Omental fat pad (tissue), 4 donors: ENCODE results near the gene DEDD2. TPM values are rescaled to one million over a fixed set of nuclear protein-coding genes. Genes with fewer than 3 reads are reported as not detected.

Source experiments
- ATAC-seq: fragments of 150-250 bp; one replicate; pipeline ENCODE4 v1.9.1; 2016; ENCODE audit warnings: mild to moderate bottlenecking, moderate library complexity; ENCODE audit not compliant: low FRiP score
- DNase-seq: peaks from one replicate; pipeline ENCODE4 v3.0.0-alpha.2; 2019; ENCODE audit warnings: low spot score
- CTCF ChIP-seq, 3 donors: fragments of 450-650 bp; IDR thresholded peaks; one replicate each; pipeline ENCODE4 v1.5.1; 2016 to 2017; ENCODE audit warnings: antibody characterized with exemption in 3 of 3, mild to moderate bottlenecking in 3 of 3, moderate library complexity in 2 of 3
- total RNA-seq, 4 donors: library from RNA; depleted of rRNA; stranded (reverse); fragments of >200 nt; gene quantifications; one replicate each; pipeline ENCODE4 v1.1.0, GENCODE V29; 2016

The DEDD2 gene
- total RNA-seq, 4 donors from 2014 or later, result 22.0 to 59.3 (median 29.9) TPM

DNA sequence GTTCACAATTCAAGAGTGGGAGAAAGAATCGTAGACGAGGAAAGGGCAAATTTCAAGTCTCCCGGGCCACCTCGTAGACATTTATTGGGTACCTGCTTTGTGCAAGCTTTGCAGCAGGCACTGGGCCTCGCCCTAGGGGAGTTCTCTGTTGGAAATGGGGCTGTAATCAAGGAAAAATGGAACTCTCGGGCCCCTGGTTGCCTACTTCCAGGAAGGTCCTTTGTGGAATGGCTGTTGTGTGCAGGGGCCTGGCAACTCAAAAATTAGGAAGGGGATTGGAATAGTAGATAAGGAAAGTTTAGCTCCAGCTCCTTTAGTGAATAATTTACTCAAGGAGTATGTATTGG lies 3.2 kb upstream of the DEDD2 start:
- no peak for DNase-seq
- no peak for ATAC-seq
- no peak for TF ChIP-seq CTCF (IDR thresholded peaks at IDR 0.05)

GRCh38 chr19:42219812-42220750 lies 2.6 kb upstream of the DEDD2 start, which contains the start of gene ZNF526:
TSS of gene ZNF526 (plus strand) at chr19:42220312. CDS start at chr19:42224404, 4,092 bp downstream.
- peak; percentile 91 for ATAC-seq
- TF ChIP-seq CTCF (IDR thresholded peaks at IDR 0.05), result no peak

DNA sequence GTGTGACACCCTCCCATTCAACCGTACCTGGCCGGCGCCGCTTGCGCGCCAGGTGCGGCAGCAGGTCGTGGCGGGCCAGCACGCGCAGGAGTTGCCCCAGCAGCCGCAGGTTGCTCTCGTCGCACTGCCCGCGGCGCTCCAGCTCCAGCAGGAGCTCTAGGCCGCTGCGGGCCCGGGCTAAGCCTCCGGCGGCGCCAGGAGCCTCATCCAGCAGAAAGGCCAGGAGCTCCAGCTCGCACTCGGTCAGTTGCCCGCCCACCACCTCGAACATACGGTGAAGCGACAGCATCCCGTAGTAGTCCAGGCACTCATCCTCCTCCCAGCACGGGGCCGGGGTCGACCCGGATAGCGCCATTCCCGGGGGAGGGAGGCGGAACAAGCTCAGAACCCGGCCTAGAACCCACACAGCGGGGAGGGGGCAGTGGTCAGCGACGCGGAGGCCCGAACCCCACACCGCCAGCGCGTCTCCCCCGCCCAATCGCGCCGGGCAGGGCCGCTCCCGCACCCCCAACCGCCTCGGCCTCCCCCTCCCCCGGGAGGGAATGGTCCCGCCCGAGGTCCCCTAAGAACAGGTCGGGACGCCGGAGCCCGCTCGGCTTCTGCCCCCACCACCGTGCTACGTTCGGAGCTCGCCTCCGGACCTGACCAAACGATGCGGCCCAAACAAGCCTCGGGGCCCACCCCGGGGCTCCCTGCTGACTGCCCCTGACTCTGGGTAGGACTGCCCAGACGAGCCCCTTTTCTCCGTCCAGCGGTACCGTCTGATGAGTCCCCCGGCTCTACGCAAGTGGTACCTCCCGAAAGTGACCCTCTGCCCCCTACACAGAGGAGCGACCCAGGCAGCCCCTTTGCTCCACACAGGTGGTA lies 591 bp downstream of the DEDD2 start:
- ATAC-seq (peak; percentile 1), DNase-seq (no peak)
- TF ChIP-seq CTCF (IDR thresholded peaks at IDR 0.05), result no peak

More at GRCh38 chr19:42219812-42220750, 2.6 kb upstream of the DEDD2 start, which contains the start of gene ZNF526:
- DNase-seq, result peak; percentile 83

DNA sequence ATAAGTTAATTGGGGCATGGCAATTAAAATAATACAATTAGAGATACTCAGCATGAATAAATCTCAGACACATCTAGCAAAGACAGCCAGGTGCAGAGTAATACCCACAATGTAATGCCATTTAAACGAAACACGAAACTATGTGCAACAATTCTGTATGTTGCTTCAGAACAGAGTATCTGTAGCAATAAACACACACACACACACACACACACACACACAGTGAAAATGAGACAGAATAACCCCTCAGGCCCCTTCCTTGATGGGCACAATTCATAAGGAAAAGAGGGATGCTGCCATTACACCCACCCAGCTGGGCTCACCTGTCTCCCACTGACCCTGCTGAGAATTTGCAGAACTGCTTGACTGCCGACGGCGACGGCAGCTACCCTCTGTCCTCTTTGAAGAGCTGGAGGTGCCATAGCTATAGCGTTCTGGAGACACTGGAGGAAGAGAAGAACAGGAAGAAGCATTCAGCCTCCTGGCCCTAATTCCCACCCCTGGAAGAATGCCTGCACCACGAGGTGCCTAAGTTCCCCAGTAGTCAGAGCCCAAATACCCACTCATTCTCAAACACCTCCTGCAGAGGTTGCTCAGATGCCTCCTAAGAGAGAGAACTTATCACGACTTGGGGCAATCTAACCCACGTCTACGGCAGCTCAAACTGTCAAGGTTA lies 2.5 kb downstream of the DEDD2 start:
- DNase-seq (no peak), ATAC-seq (no peak)
- TF ChIP-seq CTCF (IDR thresholded peaks at IDR 0.05), result no peak

DNA sequence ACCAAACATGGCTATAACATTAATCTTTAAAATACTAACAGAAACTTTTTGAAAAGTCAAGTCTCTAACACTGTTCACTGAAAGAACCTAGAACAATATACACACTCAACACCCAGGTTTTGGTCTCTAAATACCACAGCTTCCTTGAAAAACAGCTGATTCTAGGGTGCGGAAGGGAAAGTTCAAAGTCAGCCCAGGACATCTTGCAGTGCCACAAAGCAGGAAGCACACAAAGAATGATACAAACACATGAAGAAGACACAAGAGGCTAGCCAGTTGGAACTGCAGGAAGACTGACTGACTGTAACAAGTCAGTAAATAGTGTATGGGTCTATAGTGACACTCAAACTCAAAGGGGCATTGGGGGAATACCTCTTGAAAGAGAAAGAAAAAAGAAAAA lies 4.6 kb downstream of the DEDD2 start:
- no peak for DNase-seq
- no peak for ATAC-seq
- TF ChIP-seq CTCF (IDR thresholded peaks at IDR 0.05), result no peak

DNA sequence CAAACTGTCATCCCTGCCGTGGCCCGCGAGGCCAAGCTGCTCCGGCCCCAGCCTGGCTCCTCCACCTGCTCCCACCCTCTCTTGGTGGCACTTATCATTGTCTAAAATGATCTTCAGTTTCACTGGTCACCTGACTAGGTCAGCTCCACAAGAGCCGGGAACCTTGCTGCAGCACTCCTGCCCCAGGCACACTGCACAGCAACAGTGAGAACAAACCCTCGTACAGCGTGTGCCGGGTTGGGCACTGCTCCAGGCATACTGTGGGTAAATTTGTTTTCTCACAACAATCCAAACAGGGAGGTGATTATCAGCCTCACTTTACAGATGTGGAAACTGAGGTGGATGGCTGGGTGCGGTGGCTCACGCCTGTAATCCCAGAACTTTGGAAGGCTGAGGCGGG lies 8.9 kb downstream of the DEDD2 start:
- TF ChIP-seq CTCF (IDR thresholded peaks at IDR 0.05), result no peak
- no peak for DNase-seq
- ATAC-seq, result no peak
